H9 (cell line): Measurements from ENCODE around the gene RBM19. TPM values are rescaled to one million over a fixed set of nuclear protein-coding genes. Genes with fewer than 3 reads are reported as not detected.

Experiments used
- DNase-seq: peaks from one replicate; pipeline ENCODE4 v3.0.0-alpha.2; 2017
- H2AFZ ChIP-seq: one replicate; pipeline ENCODE4 v1.6.1; 2013; ENCODE audit warnings: mild to moderate bottlenecking, low read length, control low read depth, moderate library complexity
- H2AK5ac ChIP-seq: 2 replicates; pipeline ENCODE4 v1.6.1; 2013; ENCODE audit warnings: low read length, control low read depth, mixed read lengths; ENCODE audit not compliant: insufficient read length
- H2BK120ac ChIP-seq: one replicate; pipeline ENCODE4 v1.6.1; 2013; ENCODE audit warnings: low read depth, mild to moderate bottlenecking, low read length, control low read depth, inconsistent platforms; ENCODE audit not compliant: poor library complexity, severe bottlenecking
- H2BK12ac ChIP-seq: 2 replicates; pipeline ENCODE4 v1.6.1; 2013; ENCODE audit warnings: low read length, control low read depth, mixed read lengths, low read depth; ENCODE audit not compliant: insufficient read length
- H2BK15ac ChIP-seq: 2 replicates; pipeline ENCODE4 v1.6.1; 2013; ENCODE audit warnings: low read depth, low read length, control low read depth
- H2BK20ac ChIP-seq: one replicate; pipeline ENCODE4 v1.6.1; 2013; ENCODE audit warnings: low read depth, mild to moderate bottlenecking, low read length, control low read depth, inconsistent platforms; ENCODE audit not compliant: poor library complexity, severe bottlenecking
- H2BK5ac ChIP-seq: 2 replicates; pipeline ENCODE4 v1.6.1; 2013; ENCODE audit warnings: low read length, control low read depth, mixed read lengths; ENCODE audit not compliant: insufficient read length
- H3K14ac ChIP-seq: 2 replicates; pipeline ENCODE4 v1.6.1; 2013; ENCODE audit warnings: low read length, control low read depth; ENCODE audit not compliant: insufficient read depth
- H3K18ac ChIP-seq: 2 replicates; pipeline ENCODE4 v1.6.1; 2013; ENCODE audit warnings: low read depth, mild to moderate bottlenecking, mixed read lengths, low read length, control low read depth; ENCODE audit not compliant: insufficient read length
- H3K23ac ChIP-seq: 2 replicates; pipeline ENCODE4 v1.6.1; 2013; ENCODE audit warnings: low read length, control low read depth, mixed read lengths, low read depth; ENCODE audit not compliant: insufficient read length
- H3K23me2 ChIP-seq: 2 replicates; pipeline ENCODE4 v1.6.1; 2013; ENCODE audit warnings: low read depth, mild to moderate bottlenecking, mixed read lengths, low read length, control low read depth; ENCODE audit not compliant: insufficient read length, poor library complexity, severe bottlenecking
- H3K27ac ChIP-seq: 2 replicates; pipeline ENCODE4 v1.5.1; 2013; ENCODE audit warnings: low read length, control low read depth, mixed read lengths, low read depth; ENCODE audit not compliant: insufficient read length
- H3K27me3 ChIP-seq: 2 replicates; pipeline ENCODE4 v1.6.1; 2013; ENCODE audit warnings: low read length, control low read depth, inconsistent platforms; ENCODE audit not compliant: insufficient read depth
- H3K4ac ChIP-seq: 2 replicates; pipeline ENCODE4 v1.6.1; 2013; ENCODE audit warnings: low read depth, mild to moderate bottlenecking, control low read depth, inconsistent platforms, low read length, moderate library complexity
- H3K4me1 ChIP-seq: 2 replicates; pipeline ENCODE4 v1.6.1; 2013; ENCODE audit warnings: low read length, control low read depth, inconsistent platforms; ENCODE audit not compliant: insufficient read depth
- H3K4me2 ChIP-seq: 2 replicates; pipeline ENCODE4 v1.6.1; 2013; ENCODE audit warnings: low read length, control low read depth, mixed read lengths; ENCODE audit not compliant: insufficient read length, insufficient read depth
- H3K56ac ChIP-seq: 2 replicates; pipeline ENCODE4 v1.6.1; 2013; ENCODE audit warnings: low read depth, mild to moderate bottlenecking, mixed read lengths, low read length, control low read depth; ENCODE audit not compliant: insufficient read length
- H3K79me1 ChIP-seq: 2 replicates; pipeline ENCODE4 v1.6.1; 2013; ENCODE audit warnings: low read depth, mild to moderate bottlenecking, moderate library complexity, low read length, control low read depth, inconsistent platforms; ENCODE audit not compliant: insufficient read depth, poor library complexity, severe bottlenecking
- H3K79me2 ChIP-seq: 2 replicates; pipeline ENCODE4 v1.6.1; 2013; ENCODE audit warnings: low read length, control low read depth, inconsistent platforms; ENCODE audit not compliant: insufficient read depth
- H3K9ac ChIP-seq: 2 replicates; pipeline ENCODE4 v1.6.1; 2013; ENCODE audit warnings: low read length, control low read depth, mixed read lengths; ENCODE audit not compliant: insufficient read length; ENCODE audit errors: extremely low read depth
- H3K9me3 ChIP-seq: one replicate; pipeline ENCODE4 v1.6.1; 2013; ENCODE audit warnings: low read depth, low read length, inconsistent platforms; ENCODE audit not compliant: control insufficient read depth
- H3T11ph ChIP-seq: one replicate; pipeline ENCODE4 v1.6.1; 2013; ENCODE audit warnings: mild to moderate bottlenecking, low read length, control low read depth, inconsistent platforms
- H4K20me1 ChIP-seq: one replicate; pipeline ENCODE4 v1.6.1; 2013; ENCODE audit not compliant: control insufficient read depth, insufficient read length, insufficient read depth
- H4K5ac ChIP-seq: 2 replicates; pipeline ENCODE4 v1.6.1; 2013; ENCODE audit warnings: low read depth, mild to moderate bottlenecking, mixed read lengths, low read length, control low read depth; ENCODE audit not compliant: insufficient read length
- H4K8ac ChIP-seq: replicated peaks from 2 replicates; pipeline ENCODE4 v1.6.1; 2013; ENCODE audit warnings: low read length, control low read depth, mixed read lengths, low read depth; ENCODE audit not compliant: insufficient read length
- H4K91ac ChIP-seq: 2 replicates; pipeline ENCODE4 v1.6.1; 2013; ENCODE audit warnings: low read depth, mild to moderate bottlenecking, moderate library complexity, mixed read lengths, low read length, control low read depth; ENCODE audit not compliant: insufficient read length
- H3K27ac Mint-ChIP-seq, 3 experiments: 2 replicates in 2 of 3; 3 replicates in 1 of 3; pipeline ENCODE4 v1.8.0; 2020 to 2021; ENCODE audit warnings: mixed read lengths in 3 of 3, mild to moderate bottlenecking in 1 of 3, moderate library complexity in 1 of 3
- H3K27me3 Mint-ChIP-seq: 2 replicates; pipeline ENCODE4 v1.8.0; 2021; ENCODE audit warnings: low read depth, mild to moderate bottlenecking, moderate library complexity, mixed read lengths
- H3K36me3 Mint-ChIP-seq, 3 experiments: 2 replicates in 2 of 3; 3 replicates in 1 of 3; pipeline ENCODE4 v1.8.0; 2020 to 2021; ENCODE audit warnings: low read depth in 3 of 3, mixed read lengths in 3 of 3; ENCODE audit not compliant: insufficient read depth in 1 of 3
- H3K4me1 Mint-ChIP-seq, 2 experiments: 2 replicates each; pipeline ENCODE4 v1.8.0; 2020; ENCODE audit warnings: mixed read lengths in 2 of 2
- H3K4me3 Mint-ChIP-seq, 2 experiments: 2 replicates in 1 of 2; 3 replicates in 1 of 2; pipeline ENCODE4 v1.8.0; 2020 to 2021; ENCODE audit warnings: mild to moderate bottlenecking in 2 of 2, mixed read lengths in 2 of 2, moderate library complexity in 1 of 2
- H3K9me3 Mint-ChIP-seq, 2 experiments: 2 replicates in 1 of 2; 3 replicates in 1 of 2; pipeline ENCODE4 v1.8.0; 2020; ENCODE audit warnings: mild to moderate bottlenecking in 2 of 2, mixed read lengths in 2 of 2, moderate library complexity in 1 of 2
- CTCF ChIP-seq: fragments of 200-600 bp; sonication (generic); conservative IDR thresholded peaks from 3 replicates; pipeline ENCODE4 v1.8.0; 2021; ENCODE audit warnings: antibody characterized with exemption, mild to moderate bottlenecking
- WGBS: extraction: QIAGEN DNeasy Blood & Tissue Kit; methylation state at CpG from one replicate; pipeline ENCODE4 v1.1.7; 2013; ENCODE audit warnings: missing lambda C conversion rate, low lambda C conversion rate, mixed read lengths; ENCODE audit not compliant: insufficient read length; ENCODE audit errors: extremely low coverage; 5-methylcytosine and 5-hydroxymethylcytosine counted together
- total RNA-seq: library from RNA; stranded (reverse); gene quantifications from 2 replicates; pipeline ENCODE4 v1.2.1, GENCODE V29; 2021

The RBM19 gene
- total RNA-seq, 1 experiment from 2014 or later: 32.2 TPM

- Histone ChIP-seq H3T11ph (no peak overlapping the region), H2BK120ac (no peak overlapping the region), H3K56ac (no peak overlapping the region), H3K4me2 (no peak overlapping the region), H2BK20ac (no peak overlapping the region), H3K14ac (no peak overlapping the region), H4K20me1 (no peaks in the 10 kb centered on the region), H2BK15ac (no peak overlapping the region), H4K5ac (no peak overlapping the region), H2BK5ac (no peak overlapping the region), H3K23me2 (no peaks in the 10 kb centered on the region), H3K9ac (no peak overlapping the region), H3K27ac (no peak overlapping the region), H3K9me3 (no peaks in the 10 kb centered on the region), H4K8ac (no peak overlapping the region), H3K4ac (no peak overlapping the region), H4K91ac (no peak overlapping the region), H3K18ac (no peak overlapping the region), H2BK12ac (no peak overlapping the region), H3K79me2 (no peaks in the 10 kb centered on the region), H3K23ac (no peak overlapping the region), H3K4me1 (no peaks in the 10 kb centered on the region), H3K27me3 (no peaks in the 10 kb centered on the region), H2AK5ac (no peak overlapping the region), H2AFZ (no peak overlapping the region), H3K79me1 (no peaks in the 10 kb centered on the region)
- H3K9me3 Mint-ChIP-seq: no peaks in the 10 kb centered on the region; a peak in 1 of 5 replicates
- peaks cover 2 to 19% of the 10 kb centered on the region in 2 experiments for H3K4me1 Mint-ChIP-seq
- no CpG with 5 or more reads among the region's 17 CpGs for whole genome bisulfite sequencing
- H3K27me3 Mint-ChIP-seq: peaks cover 12% of the 10 kb centered on the region
- TF ChIP-seq CTCF: no peak
- no peak overlapping the region for H3K27ac Mint-ChIP-seq
- H3K36me3 Mint-ChIP-seq: peaks cover 0 to 2% (median 0%) of the 10 kb centered on the region in 3 experiments; a peak in 2 of 7 replicates
- no peak overlapping the region for H3K4me3 Mint-ChIP-seq
- no peak for DNase-seq
Measured at GRCh38 chr12:113802000-113802749, 163.9 kb downstream of the RBM19 start.
